MM.1S (cell line): ENCODE data around the gene CNGA1.

ENCODE experiments used
- DNase-seq: peaks from one replicate; pipeline ENCODE4 v3.0.0-alpha.2; 2015
- H2AFZ ChIP-seq: fragments of 300-600 bp; sonication (generic); 2 replicates; pipeline ENCODE4 v1.6.0; 2016; ENCODE audit warnings: antibody characterized with exemption, low read length
- H3F3A ChIP-seq: fragments of 300-600 bp; sonication (generic); 2 replicates; pipeline ENCODE4 v1.6.1; 2016; ENCODE audit warnings: mild to moderate bottlenecking, antibody characterized with exemption, low read length, moderate library complexity, mixed read lengths; ENCODE audit not compliant: insufficient read depth
- H3K27ac ChIP-seq: fragments of 300-600 bp; sonication (generic); 2 replicates; pipeline ENCODE4 v1.5.1; 2016; ENCODE audit warnings: mild to moderate bottlenecking, low read length
- H3K27me3 ChIP-seq: fragments of 300-600 bp; sonication (generic); replicated peaks from 2 replicates; pipeline ENCODE4 v1.6.0; 2016; ENCODE audit warnings: low read length; ENCODE audit not compliant: insufficient read depth
- H3K36me3 ChIP-seq: fragments of 300-600 bp; sonication (generic); replicated peaks from 2 replicates; pipeline ENCODE4 v1.6.1; 2016; ENCODE audit warnings: mild to moderate bottlenecking, low read length, mixed read lengths; ENCODE audit not compliant: insufficient read depth
- H3K4me1 ChIP-seq: fragments of 300-600 bp; sonication (generic); 2 replicates; pipeline ENCODE4 v1.6.1; 2016; ENCODE audit warnings: low read length, mixed read lengths
- H3K4me2 ChIP-seq: fragments of 300-600 bp; sonication (generic); 2 replicates; pipeline ENCODE4 v1.6.0; 2016; ENCODE audit warnings: low read depth, low read length
- H3K4me3 ChIP-seq: fragments of 300-600 bp; sonication (generic); 2 replicates; pipeline ENCODE4 v1.5.1; 2016; ENCODE audit warnings: low read length, mixed read lengths
- H3K79me2 ChIP-seq: fragments of 300-600 bp; sonication (generic); 2 replicates; pipeline ENCODE4 v1.6.1; 2016; ENCODE audit warnings: mixed run types, low read length, mixed read lengths
- H3K9ac ChIP-seq: fragments of 300-600 bp; sonication (generic); 2 replicates; pipeline ENCODE4 v1.6.1; 2016; ENCODE audit warnings: low read length, mixed read lengths
- H3K9me2 ChIP-seq: fragments of 300-600 bp; sonication (generic); replicated peaks from 2 replicates; pipeline ENCODE4 v1.6.1; 2016; ENCODE audit warnings: mild to moderate bottlenecking, low read length, mixed read lengths; ENCODE audit not compliant: insufficient read depth
- H3K9me3 ChIP-seq: fragments of 300-600 bp; sonication (generic); replicated peaks from 2 replicates; pipeline ENCODE4 v1.6.1; 2016; ENCODE audit warnings: mild to moderate bottlenecking, low read length, mixed read lengths; ENCODE audit not compliant: insufficient read depth
- H4K20me1 ChIP-seq: fragments of 300-600 bp; sonication (generic); 2 replicates; pipeline ENCODE4 v1.6.1; 2016; ENCODE audit warnings: mild to moderate bottlenecking, low read length, moderate library complexity, mixed read lengths; ENCODE audit not compliant: insufficient read depth
- CTCF ChIP-seq: fragments of 300-600 bp; sonication (generic); IDR thresholded peaks from 2 replicates; pipeline ENCODE4 v1.5.1; 2016; ENCODE audit warnings: antibody characterized with exemption, low read length, mixed read lengths
- EZH2 ChIP-seq: fragments of 300-600 bp; sonication (generic); optimal IDR thresholded peaks from 2 replicates; pipeline ENCODE3; 2017; ENCODE audit warnings: low read depth, mild to moderate bottlenecking, antibody characterized with exemption, low read length, mixed read lengths
- EZH2phosphoT487 ChIP-seq: fragments of 300-600 bp; sonication (generic); IDR thresholded peaks from 2 replicates; pipeline ENCODE4 v1.6.1; 2018; ENCODE audit warnings: antibody characterized with exemption, low read length

The CNGA1 gene

GRCh38 chr4:47990145-47990544 lies 26.3 kb downstream of the CNGA1 start:
- TF ChIP-seq CTCF, result no peak
- no peak for TF ChIP-seq EZH2phosphoT487
- TF ChIP-seq EZH2, result no peak
- Histone ChIP-seq H3K4me2 (no peak overlapping the region), H3K79me2 (no peaks in the 10 kb centered on the region), H3K9me3 (no peaks in the 10 kb centered on the region), H3K9me2 (no peaks in the 10 kb centered on the region), H3K4me3 (no peak overlapping the region), H3K4me1 (no peaks in the 10 kb centered on the region), H3K27ac (no peak overlapping the region), H3K9ac (no peak overlapping the region), H3K36me3 (no peaks in the 10 kb centered on the region), H3F3A (no peaks in the 10 kb centered on the region), H2AFZ (no peak overlapping the region), H4K20me1 (no peaks in the 10 kb centered on the region), H3K27me3 (no peaks in the 10 kb centered on the region)
- DNase-seq, result no peak

- H3F3A ChIP-seq, result no peaks in the 10 kb centered on the region
- no peaks in the 10 kb centered on the region for H3K27me3 ChIP-seq
- H3K9ac ChIP-seq, result no peak overlapping the region
- no peaks in the 10 kb centered on the region for H3K36me3 ChIP-seq
- H4K20me1 ChIP-seq, result no peaks in the 10 kb centered on the region
- H3K4me1 ChIP-seq, result peaks cover 13% of the 10 kb centered on the region; the same call in 1 of the 2 replicates
- TF ChIP-seq EZH2phosphoT487 (no peak), CTCF (no peak), EZH2 (no peak)
- no peaks in the 10 kb centered on the region for H3K79me2 ChIP-seq
- peak; percentile 42 for DNase-seq
- no peaks in the 10 kb centered on the region for H3K9me2 ChIP-seq
- H3K9me3 ChIP-seq, result no peaks in the 10 kb centered on the region
- no peak overlapping the region for H3K4me3 ChIP-seq
- H3K27ac ChIP-seq, result no peak overlapping the region
- H3K4me2 ChIP-seq, result peak overlapping the region; percentile 29; the same call in 1 of the 2 replicates
- H2AFZ ChIP-seq, result no peak overlapping the region
Measured at GRCh38 chr4:47974566-47974965, 41.9 kb downstream of the CNGA1 start.

GRCh38 chr4:47972721-47973120 lies 43.8 kb downstream of the CNGA1 start:
- H3K36me3 ChIP-seq, result no peaks in the 10 kb centered on the region
- no peaks in the 10 kb centered on the region for H3F3A ChIP-seq
- peak overlapping the region; percentile 17; the same call in 1 of the 2 replicates for H3K4me2 ChIP-seq
- no peak overlapping the region for H3K27ac ChIP-seq
- no peak for TF ChIP-seq CTCF
- TF ChIP-seq EZH2, result no peak
- no peak for TF ChIP-seq EZH2phosphoT487
- no peak overlapping the region for H3K4me3 ChIP-seq
- H3K9ac ChIP-seq, result no peak overlapping the region
- no peaks in the 10 kb centered on the region for H3K79me2 ChIP-seq
- no peaks in the 10 kb centered on the region for H3K9me2 ChIP-seq
- H3K9me3 ChIP-seq, result no peaks in the 10 kb centered on the region
- H3K4me1 ChIP-seq, result peaks cover 13% of the 10 kb centered on the region; the same call in 1 of the 2 replicates
- no peaks in the 10 kb centered on the region for H4K20me1 ChIP-seq
- no peaks in the 10 kb centered on the region for H3K27me3 ChIP-seq
- H2AFZ ChIP-seq, result no peak overlapping the region
- no peak for DNase-seq
